Hematopoietic multipotent progenitor cell treated with erythropoietin and hydrocortisone succinate and interleukin-3 and kit ligand, for 15 days (in vitro differentiated cells): Measurements from ENCODE around the gene DEUP1.
"Not testable (repeated sequence)": the region's sequence is repeated elsewhere in the genome, so short reads cannot be mapped to it uniquely, and the experiment has no call there.

Experiments
- DNase-seq: peaks from one replicate; pipeline ENCODE4 v3.0.0-alpha.2; 2015; ENCODE audit warnings: low spot score

Gene DEUP1

GRCh38 chr11:93361435-93361834 lies 30.9 kb downstream of the DEUP1 start:
- no peak for DNase-seq

GRCh38 chr11:93368022-93368421 lies 37.5 kb downstream of the DEUP1 start:
- no peak for DNase-seq

GRCh38 chr11:93370260-93370659 lies 39.7 kb downstream of the DEUP1 start:
- DNase-seq, result no peak

GRCh38 chr11:93389737-93390136 lies 59.2 kb downstream of the DEUP1 start:
- no peak for DNase-seq

GRCh38 chr11:93392867-93393266 lies 62.3 kb downstream of the DEUP1 start:
- no peak for DNase-seq

GRCh38 chr11:93393386-93393785 lies 62.8 kb downstream of the DEUP1 start:
- no peak for DNase-seq

GRCh38 chr11:93394488-93394887 lies 63.9 kb downstream of the DEUP1 start:
- no peak for DNase-seq

GRCh38 chr11:93396316-93396715 lies 65.8 kb downstream of the DEUP1 start:
- DNase-seq, result no peak

- no peak for DNase-seq
Measured at GRCh38 chr11:93403930-93404329, 73.4 kb downstream of the DEUP1 start.

- DNase-seq, result no peak
Measured at GRCh38 chr11:93407777-93408401, 77.3 kb downstream of the DEUP1 start.

GRCh38 chr11:93410441-93410840 lies 79.9 kb downstream of the DEUP1 start:
- no peak for DNase-seq

GRCh38 chr11:93411705-93412104 lies 81.2 kb downstream of the DEUP1 start:
- no peak for DNase-seq

- no peak for DNase-seq
Measured at GRCh38 chr11:93432247-93432646, 101.7 kb downstream of the DEUP1 start.

GRCh38 chr11:93443232-93443631 lies 112.7 kb downstream of the DEUP1 start:
- DNase-seq, result not testable (repeated sequence)

- no peak for DNase-seq
Measured at GRCh38 chr11:93444617-93445073, 114.1 kb downstream of the DEUP1 start.

GRCh38 chr11:93458286-93458685 lies 127.7 kb downstream of the DEUP1 start:
- DNase-seq, result no peak

- DNase-seq, result not testable (repeated sequence)
Measured at GRCh38 chr11:93463666-93464065, 133.1 kb downstream of the DEUP1 start.

- no peak for DNase-seq
Measured at GRCh38 chr11:93464927-93465540, 134.5 kb downstream of the DEUP1 start.

GRCh38 chr11:93467054-93467453 lies 136.5 kb downstream of the DEUP1 start:
- DNase-seq, result no peak

- DNase-seq, result no peak
Measured at GRCh38 chr11:93468290-93468689, 137.7 kb downstream of the DEUP1 start.

GRCh38 chr11:93474123-93474522 lies 143.6 kb downstream of the DEUP1 start:
- DNase-seq, result no peak

- no peak for DNase-seq
Measured at GRCh38 chr11:93476796-93477195, 146.3 kb downstream of the DEUP1 start.

GRCh38 chr11:93477684-93478234 lies 147.2 kb downstream of the DEUP1 start:
- no peak for DNase-seq

- DNase-seq, result no peak
Measured at GRCh38 chr11:93478841-93479240, 148.3 kb downstream of the DEUP1 start.
